Hepatocyte (in vitro differentiated cells): ENCODE measurements around the gene SPINK1. TPM values are rescaled to one million over a fixed set of nuclear protein-coding genes. Genes with fewer than 3 reads are reported as not detected.

ENCODE experiments used
- DNase-seq: peaks from one replicate; pipeline ENCODE4 v3.0.0-alpha.2; 2016; ENCODE audit warnings: low spot score
- H2AFZ ChIP-seq: fragments of 200-600 bp; sonication (generic); 2 replicates; pipeline ENCODE4 v1.6.0; 2016; ENCODE audit warnings: antibody characterized with exemption, mild to moderate bottlenecking
- H3K27ac ChIP-seq: fragments of 200-600 bp; sonication (generic); 2 replicates; pipeline ENCODE4 v1.5.1; 2016; ENCODE audit warnings: mild to moderate bottlenecking
- H3K27me3 ChIP-seq: fragments of 200-600 bp; sonication (generic); 2 replicates; pipeline ENCODE4 v1.6.1; 2016
- H3K36me3 ChIP-seq: fragments of 200-600 bp; sonication (generic); replicated peaks from 2 replicates; pipeline ENCODE4 v1.5.1; 2016; ENCODE audit warnings: low read depth; ENCODE audit not compliant: insufficient read depth
- H3K4me1 ChIP-seq: fragments of 200-600 bp; sonication (generic); 2 replicates; pipeline ENCODE4 v1.5.1; 2016; ENCODE audit warnings: mild to moderate bottlenecking, moderate library complexity; ENCODE audit not compliant: insufficient read depth
- H3K4me2 ChIP-seq: fragments of 200-600 bp; sonication (generic); 2 replicates; pipeline ENCODE4 v1.6.0; 2016
- H3K4me3 ChIP-seq: fragments of 200-600 bp; sonication (generic); 2 replicates; pipeline ENCODE4 v1.5.1; 2016; ENCODE audit warnings: mild to moderate bottlenecking
- H3K79me2 ChIP-seq: fragments of 200-600 bp; sonication (generic); 2 replicates; pipeline ENCODE4 v1.6.0; 2017; ENCODE audit warnings: mild to moderate bottlenecking
- H3K9me2 ChIP-seq: fragments of 200-600 bp; sonication (generic); replicated peaks from 2 replicates; pipeline ENCODE4 v1.6.0; 2017; ENCODE audit warnings: mild to moderate bottlenecking; ENCODE audit not compliant: insufficient read depth
- H3K9me3 ChIP-seq: fragments of 200-600 bp; sonication (generic); 2 replicates; pipeline ENCODE4 v1.5.1; 2016; ENCODE audit warnings: low read depth, mild to moderate bottlenecking
- H4K20me1 ChIP-seq: fragments of 200-600 bp; sonication (generic); 2 replicates; pipeline ENCODE4 v1.6.0; 2016; ENCODE audit warnings: mild to moderate bottlenecking; ENCODE audit not compliant: insufficient read depth, poor library complexity, severe bottlenecking
- EZH2 ChIP-seq: fragments of 200-600 bp; sonication (generic); IDR thresholded peaks from 2 replicates; pipeline ENCODE4 v1.6.1; 2016; ENCODE audit warnings: antibody characterized with exemption, mild to moderate bottlenecking, borderline replicate concordance
- EZH2phosphoT487 ChIP-seq: fragments of 200-600 bp; sonication (generic); IDR thresholded peaks from one replicate; pipeline ENCODE4 v1.6.1; 2018; ENCODE audit warnings: antibody characterized with exemption, mild to moderate bottlenecking, low read depth, moderate library complexity; ENCODE audit not compliant: unreplicated experiment, severe bottlenecking
- WGBS: methylation state at CpG from one replicate; pipeline ENCODE4 v1.1.6; 2016; ENCODE audit warnings: low lambda C conversion rate; ENCODE audit errors: missing lambda C conversion rate; 5-methylcytosine and 5-hydroxymethylcytosine counted together
- polyA plus RNA-seq: library from polyadenylated mRNA; unstranded; fragments of >200 nt; fragmentation: Nextera tagmentation; extraction: Ambion mirVana; gene quantifications from 2 replicates; pipeline ENCODE4 v1.2.1, GENCODE V29; 2016
- total RNA-seq: library from RNA; depleted of rRNA; stranded (reverse); fragments of >200 nt; gene quantifications from 2 replicates; pipeline ENCODE4 v1.2.3, GENCODE V29; 2014
- TF ChIP-seq, protein P1 (sequence below): fragments of 200-600 bp; sonication (generic); IDR thresholded peaks from 2 replicates; pipeline ENCODE4 v1.5.1; 2016; ENCODE audit warnings: antibody characterized with exemption, mild to moderate bottlenecking; ENCODE audit not compliant: poor library complexity

Gene SPINK1, protein sequence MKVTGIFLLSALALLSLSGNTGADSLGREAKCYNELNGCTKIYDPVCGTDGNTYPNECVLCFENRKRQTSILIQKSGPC
- total RNA-seq, result 988 and 1,467 TPM in 2 replicates
- polyA plus RNA-seq, result 2,511 and 2,947 TPM in 2 replicates

DNA sequence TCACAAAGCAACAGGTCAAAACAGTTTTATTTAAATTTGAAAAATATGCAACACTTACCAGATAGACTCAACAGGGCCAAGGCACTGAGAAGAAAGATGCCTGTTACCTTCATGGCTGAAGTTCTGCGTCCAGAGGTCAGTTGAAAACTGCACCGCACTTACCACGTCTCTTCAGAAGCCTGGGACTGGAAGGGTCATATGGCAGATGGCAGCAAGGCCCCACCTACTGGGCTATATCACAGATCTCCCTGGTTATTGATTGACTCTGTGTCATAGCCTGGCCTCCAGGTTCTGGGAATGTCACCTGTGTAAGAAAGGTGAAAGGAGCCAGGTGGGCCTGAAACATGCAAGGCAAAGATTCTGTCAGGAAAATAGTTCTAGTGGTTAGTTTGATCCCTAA, at the start of gene SPINK1:
TSS of gene SPINK1 (minus strand) at position 207 of the 400 bp plus-strand sequence. CDS start at position 113, 94 bp downstream.
- Histone ChIP-seq H3K9me3 (no peaks in the 10 kb centered on the region), H4K20me1 (no peaks in the 10 kb centered on the region), H3K4me1 (peaks cover 8% of the 10 kb centered on the region), H3K9me2 (no peaks in the 10 kb centered on the region), H3K79me2 (peaks cover 35% of the 10 kb centered on the region), H2AFZ (no peak within 1 kb of the TSS), H3K27ac (peak within 1 kb of the TSS; percentile 70), H3K36me3 (no peaks in the 10 kb centered on the region), H3K4me3 (peak within 1 kb of the TSS; percentile 6), H3K27me3 (peaks cover 2% of the 10 kb centered on the region), H3K4me2 (peak within 1 kb of the TSS; percentile 63)
- 45% methylated on average over 3 of the region's 3 CpGs for WGBS
- DNase-seq, result peak; percentile 71
- no peak for TF ChIP-seq EZH2

DNA sequence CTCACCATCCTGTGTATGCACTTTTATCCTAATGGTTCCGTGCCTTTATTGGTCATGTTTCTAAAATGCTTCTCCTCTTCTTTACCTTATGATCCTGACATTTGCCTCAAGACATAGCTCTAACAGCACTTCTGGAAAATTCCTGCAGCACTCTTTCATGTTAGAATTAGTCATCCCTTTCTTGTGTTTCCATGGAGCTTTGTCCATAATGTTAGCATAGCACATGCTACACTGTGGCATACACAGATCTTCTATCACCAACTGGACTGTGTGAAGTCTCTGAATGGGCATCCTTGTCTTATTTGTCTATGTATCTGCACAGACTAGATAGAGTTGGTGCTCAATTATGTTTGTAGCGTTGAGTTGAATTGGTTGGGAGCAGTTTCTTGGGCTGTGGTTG, 49.0 kb upstream of the SPINK1 start:
- TF ChIP-seq EZH2, result no peak
- TF ChIP-seq, protein P1, sequence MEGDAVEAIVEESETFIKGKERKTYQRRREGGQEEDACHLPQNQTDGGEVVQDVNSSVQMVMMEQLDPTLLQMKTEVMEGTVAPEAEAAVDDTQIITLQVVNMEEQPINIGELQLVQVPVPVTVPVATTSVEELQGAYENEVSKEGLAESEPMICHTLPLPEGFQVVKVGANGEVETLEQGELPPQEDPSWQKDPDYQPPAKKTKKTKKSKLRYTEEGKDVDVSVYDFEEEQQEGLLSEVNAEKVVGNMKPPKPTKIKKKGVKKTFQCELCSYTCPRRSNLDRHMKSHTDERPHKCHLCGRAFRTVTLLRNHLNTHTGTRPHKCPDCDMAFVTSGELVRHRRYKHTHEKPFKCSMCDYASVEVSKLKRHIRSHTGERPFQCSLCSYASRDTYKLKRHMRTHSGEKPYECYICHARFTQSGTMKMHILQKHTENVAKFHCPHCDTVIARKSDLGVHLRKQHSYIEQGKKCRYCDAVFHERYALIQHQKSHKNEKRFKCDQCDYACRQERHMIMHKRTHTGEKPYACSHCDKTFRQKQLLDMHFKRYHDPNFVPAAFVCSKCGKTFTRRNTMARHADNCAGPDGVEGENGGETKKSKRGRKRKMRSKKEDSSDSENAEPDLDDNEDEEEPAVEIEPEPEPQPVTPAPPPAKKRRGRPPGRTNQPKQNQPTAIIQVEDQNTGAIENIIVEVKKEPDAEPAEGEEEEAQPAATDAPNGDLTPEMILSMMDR, result no peak
- no peak for TF ChIP-seq EZH2phosphoT487
- Histone ChIP-seq H2AFZ (no peak overlapping the region), H3K4me1 (peaks cover 4% of the 10 kb centered on the region), H3K9me2 (no peaks in the 10 kb centered on the region), H3K79me2 (no peaks in the 10 kb centered on the region), H3K36me3 (no peaks in the 10 kb centered on the region), H3K4me2 (no peak overlapping the region), H3K4me3 (no peak overlapping the region), H3K27ac (no peak overlapping the region), H3K27me3 (peaks cover 36% of the 10 kb centered on the region), H4K20me1 (no peaks in the 10 kb centered on the region), H3K9me3 (no peaks in the 10 kb centered on the region)
- no peak for DNase-seq
- WGBS, result 94% methylated on average over 2 of the region's 2 CpGs

DNA sequence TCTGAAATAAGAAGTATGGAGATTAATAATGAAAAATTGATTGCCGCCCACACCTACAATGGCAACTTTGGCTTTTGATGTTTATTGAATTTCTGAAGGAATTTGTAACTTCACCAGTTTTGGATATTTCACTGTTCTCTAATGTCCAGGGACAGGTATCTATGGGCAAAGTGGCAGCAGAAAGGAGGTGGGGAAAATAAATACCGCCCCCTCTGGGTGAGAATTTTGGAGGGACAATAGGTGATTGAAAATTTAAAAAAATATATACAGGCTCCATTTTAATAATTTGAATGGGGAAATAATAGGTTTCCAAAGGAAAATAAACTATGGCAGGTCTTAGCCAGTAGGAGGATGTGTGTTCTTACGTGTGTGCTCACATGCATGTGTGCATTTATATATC, 48.3 kb upstream of the SPINK1 start:
- Histone ChIP-seq H3K79me2 (no peaks in the 10 kb centered on the region), H3K27me3 (peaks cover 42% of the 10 kb centered on the region), H4K20me1 (no peaks in the 10 kb centered on the region), H3K4me1 (peaks cover 4% of the 10 kb centered on the region), H3K36me3 (no peaks in the 10 kb centered on the region), H3K9me2 (no peaks in the 10 kb centered on the region), H3K27ac (no peak overlapping the region), H3K4me2 (no peak overlapping the region), H3K4me3 (no peak overlapping the region), H2AFZ (no peak overlapping the region), H3K9me3 (no peaks in the 10 kb centered on the region)
- no peak for DNase-seq
- WGBS, result 97% methylated on average over 3 of the region's 3 CpGs
- TF ChIP-seq EZH2 (no peak), EZH2phosphoT487 (no peak)
- TF ChIP-seq, protein P1, result no peak

DNA sequence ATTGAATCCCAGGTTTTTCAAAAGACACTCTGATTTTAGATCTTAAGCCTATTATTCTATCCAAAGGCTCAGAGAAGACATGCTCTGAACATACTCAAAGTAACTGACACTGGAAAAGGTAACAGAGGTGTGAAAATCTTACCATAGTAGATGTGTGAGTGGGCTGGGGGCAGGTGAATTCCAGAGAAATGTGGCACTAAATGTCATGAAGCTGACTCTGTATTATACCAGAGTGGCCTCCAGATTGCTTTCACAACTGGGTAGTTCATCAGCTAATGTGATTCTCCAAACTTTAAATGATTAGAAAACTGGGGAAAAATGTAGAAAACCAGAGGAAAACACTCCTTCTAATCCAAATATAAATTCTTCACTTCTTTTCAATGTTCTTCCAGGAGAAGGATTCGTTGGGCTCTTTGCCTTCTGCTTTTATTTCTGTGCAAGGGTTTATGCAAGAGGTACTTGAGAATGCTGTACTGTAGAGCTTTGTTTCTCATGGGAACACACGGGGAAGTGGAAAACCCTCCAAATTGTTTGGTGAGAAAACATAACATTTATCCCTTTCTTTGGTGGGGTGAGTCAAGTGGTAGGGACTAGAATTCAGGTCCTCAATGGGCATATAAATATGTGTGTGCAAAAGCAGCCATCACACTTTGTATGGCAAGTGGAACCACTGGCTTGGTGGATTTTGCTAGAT, 46.7 kb upstream of the SPINK1 start, which contains the start of gene SCGB3A2:
TSS of gene SCGB3A2 (plus strand) at position 646 of the 694 bp plus-strand sequence. CDS start 93 bp downstream, outside the sequence.
- TF ChIP-seq, protein P1, result no peak
- TF ChIP-seq EZH2, result no peak
- TF ChIP-seq EZH2phosphoT487, result no peak
- no peak for DNase-seq
- no peak within 1 kb of the TSS for H3K4me3 ChIP-seq
- no peak within 1 kb of the TSS for H2AFZ ChIP-seq
- H3K9me2 ChIP-seq, result no peaks in the 10 kb centered on the region
- H3K36me3 ChIP-seq, result no peaks in the 10 kb centered on the region
- WGBS, result 73% methylated on average over 2 of the region's 2 CpGs
- no peaks in the 10 kb centered on the region for H3K9me3 ChIP-seq
- no peak within 1 kb of the TSS for H3K4me2 ChIP-seq
- peaks cover 4% of the 10 kb centered on the region for H3K4me1 ChIP-seq
- H3K27me3 ChIP-seq, result peaks cover 49% of the 10 kb centered on the region
- no peak within 1 kb of the TSS for H3K27ac ChIP-seq
- no peaks in the 10 kb centered on the region for H4K20me1 ChIP-seq
- no peaks in the 10 kb centered on the region for H3K79me2 ChIP-seq
